Measurements from ENCODE around the gene FRAT2. TPM values are rescaled to one million over a fixed set of nuclear protein-coding genes. Genes with fewer than 3 reads are reported as not detected.

FRAT2 gene
- polyA plus RNA-seq, 3 donors: 29.4 to 62.4 (median 37.9) TPM

DNA sequence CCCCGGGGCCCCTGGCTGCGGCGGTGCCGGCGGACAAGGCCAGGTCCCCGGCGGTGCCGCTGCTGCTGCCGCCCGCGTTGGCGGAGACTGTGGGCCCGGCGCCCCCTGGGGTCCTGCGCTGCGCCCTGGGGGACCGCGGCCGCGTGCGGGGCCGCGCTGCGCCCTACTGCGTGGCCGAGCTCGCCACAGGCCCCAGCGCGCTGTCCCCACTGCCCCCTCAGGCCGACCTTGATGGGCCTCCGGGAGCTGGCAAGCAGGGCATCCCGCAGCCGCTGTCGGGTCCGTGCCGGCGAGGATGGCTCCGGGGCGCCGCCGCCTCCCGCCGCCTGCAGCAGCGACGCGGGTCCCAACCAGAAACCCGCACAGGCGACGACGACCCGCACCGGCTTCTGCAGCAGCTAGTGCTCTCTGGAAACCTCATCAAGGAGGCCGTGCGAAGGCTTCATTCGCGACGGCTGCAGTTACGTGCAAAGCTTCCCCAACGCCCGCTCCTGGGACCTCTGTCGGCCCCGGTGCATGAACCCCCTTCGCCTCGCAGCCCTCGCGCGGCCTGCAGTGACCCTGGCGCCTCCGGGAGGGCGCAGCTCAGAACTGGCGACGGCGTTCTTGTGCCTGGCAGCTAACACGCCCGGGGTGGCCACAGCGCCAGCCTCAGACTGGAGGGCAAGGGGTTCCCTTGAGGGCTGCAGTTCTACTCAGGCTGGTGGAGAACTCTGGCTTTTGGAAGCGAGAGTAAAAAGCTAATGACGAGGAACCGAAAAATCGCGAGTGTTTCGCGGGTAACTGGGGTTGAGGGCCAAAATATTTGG, 14.7 kb downstream of the FRAT2 start:
- Mint-ChIP-seq H3K9me3 (peaks cover 0 to 4% (median 0%) of the 10 kb centered on the region in 7 donors), H3K27me3 (ENCODE audit: low read depth in 3 of 3) (peaks cover 0 to 3% (median 2%) of the 10 kb centered on the region in 3 donors), H3K4me1 (peaks cover 55% of the 10 kb centered on the region), H3K27ac (peak overlapping the region; percentile 88 to 97 (median 93)), H3K4me3 (peak overlapping the region; percentile 97 to 98), H3K36me3 (peaks cover 3 to 16% of the 10 kb centered on the region in 2 donors)
- H3K27me3 ChIP-seq (ENCODE audit: control insufficient read depth in 2 of 2, insufficient read depth in 2 of 2, low read length in 2 of 2): no peaks in the 10 kb centered on the region
- DNase-seq: peak; percentile 36 to 58 (median 52)
- WGBS (ENCODE audit: insufficient coverage): under 1% methylated on average over 83 of the region's 83 CpGs
- no peaks in the 10 kb centered on the region for H3K36me3 ChIP-seq (replicated peaks in 1 of 2; ENCODE audit: control insufficient read depth in 1 of 2, insufficient read depth in 2 of 2, low read length in 2 of 2)
- peak overlapping the region; percentile 88 to 100 (median 96) for H3K4me3 ChIP-seq (replicated peaks in 1 of 3; ENCODE audit: low read depth in 2 of 3, low read length in 3 of 3)
- peak overlapping the region; percentile 39 for H2AFZ ChIP-seq (ENCODE audit: insufficient read depth, low read depth, low read length, poor library complexity, severe bottlenecking)
- peaks cover 45 to 53% of the 10 kb centered on the region in 2 donors for H3K4me1 ChIP-seq (ENCODE audit: control insufficient read depth in 1 of 2, insufficient read depth in 2 of 2, low read length in 2 of 2)
- no peaks in the 10 kb centered on the region for H3K9me3 ChIP-seq (replicated peaks in 1 of 2; ENCODE audit: control insufficient read depth in 1 of 2, insufficient read depth in 1 of 2, low read length in 2 of 2)
- TF ChIP-seq, protein P1, sequence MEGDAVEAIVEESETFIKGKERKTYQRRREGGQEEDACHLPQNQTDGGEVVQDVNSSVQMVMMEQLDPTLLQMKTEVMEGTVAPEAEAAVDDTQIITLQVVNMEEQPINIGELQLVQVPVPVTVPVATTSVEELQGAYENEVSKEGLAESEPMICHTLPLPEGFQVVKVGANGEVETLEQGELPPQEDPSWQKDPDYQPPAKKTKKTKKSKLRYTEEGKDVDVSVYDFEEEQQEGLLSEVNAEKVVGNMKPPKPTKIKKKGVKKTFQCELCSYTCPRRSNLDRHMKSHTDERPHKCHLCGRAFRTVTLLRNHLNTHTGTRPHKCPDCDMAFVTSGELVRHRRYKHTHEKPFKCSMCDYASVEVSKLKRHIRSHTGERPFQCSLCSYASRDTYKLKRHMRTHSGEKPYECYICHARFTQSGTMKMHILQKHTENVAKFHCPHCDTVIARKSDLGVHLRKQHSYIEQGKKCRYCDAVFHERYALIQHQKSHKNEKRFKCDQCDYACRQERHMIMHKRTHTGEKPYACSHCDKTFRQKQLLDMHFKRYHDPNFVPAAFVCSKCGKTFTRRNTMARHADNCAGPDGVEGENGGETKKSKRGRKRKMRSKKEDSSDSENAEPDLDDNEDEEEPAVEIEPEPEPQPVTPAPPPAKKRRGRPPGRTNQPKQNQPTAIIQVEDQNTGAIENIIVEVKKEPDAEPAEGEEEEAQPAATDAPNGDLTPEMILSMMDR (IDR thresholded peaks at IDR 0.05): peak; percentile 28
- intact Hi-C loops (cut with micrococcal nuclease): loop anchor here (2.0 to 5.0 kb wide), 5 partner anchors 15 to 81 kb away; partner anchors contain the start of genes ARHGAP19 (in 1 of the 2), FRAT2 (in 1 of the 2) and RRP12 (in 1 of the 2)
- peak overlapping the region; percentile 77 for H3K4me2 ChIP-seq (replicated peaks; ENCODE audit: extremely low read depth, low read length, poor library complexity, severe bottlenecking)
- peaks cover 55% of the 10 kb centered on the region for H3K79me2 ChIP-seq (ENCODE audit: insufficient read depth, low read length)
- peak overlapping the region; percentile 91 for H3K9ac ChIP-seq (ENCODE audit: insufficient read depth, low read length, poor library complexity, severe bottlenecking)
- peaks cover 52% of the 10 kb centered on the region for H4K20me1 ChIP-seq (ENCODE audit: insufficient read depth, low read length)
- H3K27ac ChIP-seq (ENCODE audit: low read depth in 1 of 2, low read length in 2 of 2): peak overlapping the region; percentile 71 to 96

DNA sequence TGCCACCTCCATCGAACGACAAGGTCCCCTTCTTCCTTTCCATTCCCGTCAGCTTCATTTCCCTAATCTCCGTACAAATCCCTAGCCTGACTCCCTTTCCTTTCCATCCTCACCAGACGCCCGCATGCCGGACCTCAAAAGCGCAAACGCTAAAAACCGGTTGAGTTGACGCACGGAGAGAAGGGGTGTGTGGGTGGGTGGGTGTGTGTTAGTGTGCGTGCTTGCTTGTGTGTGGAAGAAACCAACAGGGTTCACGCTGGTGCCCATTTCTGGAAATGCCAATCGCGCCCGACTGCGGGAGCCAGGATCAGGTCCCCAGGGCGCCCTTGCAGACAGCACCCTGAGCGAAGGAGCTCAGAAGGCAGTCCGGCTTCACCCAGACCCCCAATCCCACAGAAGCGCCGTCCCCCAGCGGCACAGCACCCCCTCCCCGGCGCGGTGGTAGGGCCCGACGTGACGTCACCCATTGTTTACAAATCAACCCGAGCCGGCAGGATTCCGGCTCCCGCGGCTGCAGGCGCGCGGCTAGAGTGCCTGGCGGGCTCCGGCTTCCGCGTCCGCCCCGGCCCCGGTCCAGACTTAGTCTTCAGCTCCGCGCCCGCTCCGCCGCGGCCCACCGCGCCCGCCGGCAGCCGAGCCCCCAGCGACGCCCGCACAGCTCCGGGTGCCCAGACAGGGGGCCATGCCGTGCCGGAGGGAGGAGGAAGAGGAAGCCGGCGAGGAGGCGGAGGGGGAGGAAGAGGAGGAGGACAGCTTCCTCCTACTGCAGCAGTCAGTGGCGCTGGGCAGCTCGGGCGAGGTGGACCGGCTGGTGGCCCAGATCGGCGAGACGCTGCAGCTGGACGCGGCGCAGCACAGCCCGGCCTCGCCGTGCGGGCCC, 15.5 kb downstream of the FRAT2 start, which contains the start of gene FRAT1:
FRAT1 (plus strand) TSS at position 500 of the 880 bp plus-strand sequence; CDS start at position 683, 183 bp downstream.
- H2AFZ ChIP-seq (ENCODE audit: insufficient read depth, low read depth, low read length, poor library complexity, severe bottlenecking): peak within 1 kb of the TSS; percentile 69
- peaks cover 63% of the 10 kb centered on the region for H3K4me1 Mint-ChIP-seq
- H3K4me3 ChIP-seq (replicated peaks in 1 of 3; ENCODE audit: low read depth in 2 of 3, low read length in 3 of 3): peak within 1 kb of the TSS; percentile 88 to 100 (median 96)
- under 1% methylated on average over 69 of the region's 79 CpGs for WGBS (ENCODE audit: insufficient coverage)
- H3K4me1 ChIP-seq (ENCODE audit: control insufficient read depth in 1 of 2, insufficient read depth in 2 of 2, low read length in 2 of 2): peaks cover 51 to 62% of the 10 kb centered on the region in 2 donors
- peaks cover 44% of the 10 kb centered on the region for H4K20me1 ChIP-seq (ENCODE audit: insufficient read depth, low read length)
- H3K9me3 Mint-ChIP-seq: peaks cover 0 to 3% (median 0%) of the 10 kb centered on the region in 7 donors
- peaks cover 50% of the 10 kb centered on the region for H3K79me2 ChIP-seq (ENCODE audit: insufficient read depth, low read length)
- peak within 1 kb of the TSS; percentile 99 to 100 (median 100) for H3K27ac Mint-ChIP-seq
- H3K27ac ChIP-seq (ENCODE audit: low read depth in 1 of 2, low read length in 2 of 2): peak within 1 kb of the TSS; percentile 96 to 98
- TF ChIP-seq, protein P1 (IDR thresholded peaks at IDR 0.05): no peak
- H3K4me2 ChIP-seq (replicated peaks; ENCODE audit: extremely low read depth, low read length, poor library complexity, severe bottlenecking): peak within 1 kb of the TSS; percentile 77
- H3K4me3 Mint-ChIP-seq: peak within 1 kb of the TSS; percentile 97 to 100
- intact Hi-C loops (cut with micrococcal nuclease): loop anchor here in 1 of 2 donors (2.0 to 5.0 kb wide), 2 partner anchors 26 to 33 kb away; partner anchors contain the start of gene ARHGAP19
- no peaks in the 10 kb centered on the region for H3K36me3 ChIP-seq (replicated peaks in 1 of 2; ENCODE audit: control insufficient read depth in 1 of 2, insufficient read depth in 2 of 2, low read length in 2 of 2)
- peaks cover 3 to 16% of the 10 kb centered on the region in 2 donors for H3K36me3 Mint-ChIP-seq
- H3K27me3 ChIP-seq (ENCODE audit: control insufficient read depth in 2 of 2, insufficient read depth in 2 of 2, low read length in 2 of 2): no peaks in the 10 kb centered on the region
- H3K27me3 Mint-ChIP-seq (ENCODE audit: low read depth in 3 of 3): peaks cover 0 to 3% (median 2%) of the 10 kb centered on the region in 3 donors
- no peaks in the 10 kb centered on the region for H3K9me3 ChIP-seq (replicated peaks in 1 of 2; ENCODE audit: control insufficient read depth in 1 of 2, insufficient read depth in 1 of 2, low read length in 2 of 2)
- H3K9ac ChIP-seq (ENCODE audit: insufficient read depth, low read length, poor library complexity, severe bottlenecking): peak within 1 kb of the TSS; percentile 91
- DNase-seq: peak; percentile 83 to 92 (median 91)
